Tongue (tissue), 2 donors: ENCODE measurements around the gene ITPR1. TPM values are rescaled to one million over a fixed set of nuclear protein-coding genes. Genes with fewer than 3 reads are reported as not detected.
A peak's percentile ranks its signal among the peaks of the same experiment; 100 is the strongest.
"Not testable (repeated sequence)": the region's sequence is repeated elsewhere in the genome, so short reads cannot be mapped to it uniquely, and the experiment has no call there.

Experiments used
- DNase-seq: peaks from one replicate; pipeline ENCODE4 v3.0.0-alpha.2; 2015
- total RNA-seq: library from RNA; depleted of rRNA; stranded (reverse); fragments of >200 nt; gene quantifications from one replicate; pipeline ENCODE4 v1.2.3, GENCODE V29; 2014

Gene ITPR1
- total RNA-seq, 1 donor from 2014 or later = 47.3 TPM

DNA sequence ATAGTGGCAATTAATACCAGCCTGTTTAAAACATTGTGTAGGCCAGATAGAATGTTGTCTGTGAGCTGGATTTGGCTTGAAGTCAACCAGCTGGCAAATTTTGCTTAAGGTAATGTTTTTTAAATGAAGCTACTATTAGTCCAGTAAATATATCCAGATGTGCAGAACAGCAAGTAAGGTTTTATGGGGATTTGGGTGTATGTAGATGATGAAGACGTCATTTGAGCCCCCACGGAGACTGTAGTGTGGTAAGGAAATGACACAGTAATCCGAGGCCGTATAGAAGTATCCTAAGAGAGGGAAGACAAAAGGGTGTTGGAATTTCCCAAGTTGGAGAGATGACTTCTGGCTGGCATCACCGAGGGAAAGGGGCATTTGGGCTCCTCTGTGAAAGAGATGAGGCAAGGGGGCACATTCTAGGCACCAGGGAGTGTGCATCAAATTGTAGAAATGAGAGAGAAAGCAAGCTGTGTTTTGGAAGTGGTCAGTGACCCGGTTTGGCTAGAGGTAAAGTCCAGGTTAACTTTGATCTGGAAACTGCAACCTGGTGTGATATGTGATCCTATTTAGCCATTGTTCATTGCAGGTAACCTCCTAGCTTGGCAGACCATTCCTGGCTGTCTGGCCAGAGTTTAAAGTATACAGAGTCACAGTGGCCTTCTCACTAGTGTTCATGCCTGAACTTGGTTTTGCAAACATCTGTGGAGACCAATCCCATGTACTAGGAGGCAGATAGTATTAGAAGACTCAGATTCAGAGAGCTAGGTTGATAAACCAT lies 104.2 kb downstream of the ITPR1 start:
- no peak for DNase-seq

DNA sequence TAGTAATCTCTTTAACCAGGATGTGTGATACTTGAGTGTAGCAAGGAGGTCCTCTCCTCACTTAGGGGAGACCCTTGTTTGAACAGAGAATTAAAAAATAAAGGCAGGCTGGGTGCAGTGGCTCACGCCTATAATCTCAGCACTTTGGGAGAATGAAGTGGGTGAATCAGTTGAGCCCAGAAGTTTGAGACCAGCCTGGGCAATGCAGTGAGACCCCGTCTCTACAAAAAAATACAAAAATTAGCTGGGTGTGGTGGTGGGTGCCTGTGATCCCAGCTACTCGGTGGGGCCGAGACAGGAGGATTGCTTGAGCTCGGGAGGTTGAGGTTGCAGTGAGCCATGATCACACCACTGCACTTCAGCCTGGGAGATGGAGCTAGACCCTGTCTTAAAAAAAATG lies 105.1 kb downstream of the ITPR1 start:
- DNase-seq = not testable (repeated sequence)

DNA sequence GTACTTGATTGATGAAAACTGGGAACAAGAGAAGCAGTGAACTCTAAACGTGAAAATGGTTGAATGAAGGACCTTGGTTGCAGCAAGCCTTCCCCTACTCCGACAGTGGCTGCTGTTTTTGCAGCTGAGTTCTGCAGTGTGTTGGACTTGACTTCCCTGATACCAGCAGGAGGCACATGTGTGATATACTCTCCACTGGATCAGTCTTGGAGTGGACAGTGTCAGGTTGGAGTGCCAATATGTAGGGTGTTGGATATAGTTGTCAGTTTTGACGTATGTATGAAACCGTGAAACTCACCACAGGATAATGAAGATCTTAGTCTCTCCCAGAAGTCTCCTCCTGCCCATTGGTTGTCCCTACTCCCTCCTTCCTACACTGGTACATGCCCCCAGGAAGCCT lies 106.5 kb downstream of the ITPR1 start:
- DNase-seq = no peak

- DNase-seq = no peak
Observed at GRCh38 chr3:4600493-4600892, 107.3 kb downstream of the ITPR1 start.

- DNase-seq = no peak
Observed at GRCh38 chr3:4601892-4602291, 108.7 kb downstream of the ITPR1 start.

- DNase-seq = no peak
Observed at GRCh38 chr3:4604693-4605092, 111.5 kb downstream of the ITPR1 start.

DNA sequence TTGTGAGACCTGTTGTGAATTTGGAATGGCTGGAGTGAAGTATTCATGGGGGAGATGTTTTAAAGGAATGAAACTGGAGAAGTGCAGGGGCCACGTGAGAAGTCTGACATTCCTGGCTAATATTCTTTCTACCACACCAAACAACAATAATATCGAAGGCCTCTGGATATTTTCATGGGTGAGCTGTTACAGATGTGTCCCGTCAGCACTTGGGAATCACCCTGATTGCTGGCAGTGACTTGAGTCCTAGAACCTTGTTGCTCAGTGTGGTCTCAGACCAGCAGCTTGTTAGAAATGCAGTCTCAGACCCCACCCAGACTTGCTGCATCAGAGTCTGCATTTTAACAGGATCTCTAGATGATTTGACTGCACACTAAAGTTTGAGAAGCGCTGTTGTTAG lies 113.8 kb downstream of the ITPR1 start:
- DNase-seq = peak; percentile 62

DNA sequence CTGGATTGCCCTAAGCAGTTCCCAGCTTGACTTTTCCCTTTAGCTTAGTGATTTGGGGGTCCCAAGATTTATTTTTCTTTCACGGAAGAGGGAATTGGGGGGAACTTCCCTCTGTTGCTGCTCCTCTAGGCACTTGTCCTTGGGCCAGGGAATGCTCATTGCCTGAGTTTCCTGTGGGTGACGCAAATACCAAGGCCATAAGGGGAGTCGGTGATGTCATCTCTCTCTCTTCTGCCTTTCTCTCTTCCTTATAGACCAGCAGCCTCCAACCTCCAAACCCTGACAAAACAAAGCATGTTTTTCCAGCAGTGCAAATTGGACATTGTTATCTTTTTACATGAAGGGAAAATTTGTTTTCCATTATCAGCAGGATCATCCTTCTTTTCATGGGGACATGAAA lies 120.2 kb downstream of the ITPR1 start:
- no peak for DNase-seq

GRCh38 chr3:4614070-4614469 lies 120.9 kb downstream of the ITPR1 start:
- DNase-seq = no peak

DNA sequence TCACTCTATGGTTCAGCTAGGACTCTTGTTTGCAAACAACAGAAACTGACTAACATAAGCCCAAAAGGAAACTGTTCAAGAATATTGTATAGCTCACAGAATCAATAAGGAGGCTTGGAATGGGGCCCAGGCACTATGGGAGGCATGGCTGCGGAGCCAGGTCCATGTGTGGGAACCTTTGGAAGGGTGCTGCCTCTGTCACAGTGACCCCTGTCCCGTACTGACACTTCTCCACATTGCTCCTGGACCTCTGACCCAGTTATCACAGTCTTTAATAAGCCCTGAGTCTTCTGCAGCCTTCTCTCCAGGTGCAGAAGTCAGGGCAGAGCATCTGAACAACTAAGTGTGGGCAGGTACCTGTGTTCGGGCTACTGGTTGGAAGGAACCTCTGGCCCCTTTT lies 121.8 kb downstream of the ITPR1 start:
- DNase-seq = no peak

GRCh38 chr3:4615750-4616149 lies 122.6 kb downstream of the ITPR1 start:
- peak; percentile 9 for DNase-seq

- no peak for DNase-seq
Observed at GRCh38 chr3:4623421-4623999, 130.4 kb downstream of the ITPR1 start.

DNA sequence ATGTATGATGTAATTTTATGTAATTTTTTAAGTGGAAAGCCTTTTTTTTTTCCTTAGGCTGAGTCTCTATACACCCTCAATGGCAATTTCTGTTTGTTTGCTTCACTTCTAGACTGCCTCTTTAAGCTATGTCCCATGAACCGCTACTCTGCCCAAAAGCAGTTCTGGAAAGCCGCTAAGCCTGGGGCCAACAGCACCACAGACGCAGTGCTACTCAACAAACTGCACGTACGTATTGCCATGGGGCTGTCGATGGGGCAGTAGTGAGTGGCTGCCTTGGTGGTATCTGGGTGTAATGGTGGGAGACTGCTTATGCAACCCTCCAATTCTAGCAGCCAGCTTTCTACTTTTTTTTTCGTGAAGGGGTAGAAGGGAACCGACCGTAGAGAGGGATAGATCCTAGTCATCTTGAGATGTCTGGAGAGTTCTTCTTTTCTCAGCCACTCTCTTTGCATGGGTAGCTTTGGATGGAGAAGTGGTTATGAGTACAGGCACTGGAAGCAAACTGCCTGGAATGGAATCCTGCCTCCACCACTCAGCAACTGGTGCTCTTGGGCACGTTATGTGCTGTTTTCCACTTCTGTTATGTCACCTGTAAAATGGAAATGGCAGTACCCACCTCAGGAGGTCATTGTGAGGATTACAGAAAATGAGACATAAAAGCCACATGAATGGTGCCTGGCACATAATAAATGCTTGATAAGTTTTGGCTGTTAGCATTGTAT lies 134.7 kb downstream of the ITPR1 start:
- no peak for DNase-seq

- no peak for DNase-seq
Observed at GRCh38 chr3:4629095-4630007, 136.2 kb downstream of the ITPR1 start.

GRCh38 chr3:4633078-4634004 lies 140.2 kb downstream of the ITPR1 start:
- DNase-seq = peak; percentile 75

- no peak for DNase-seq
Observed at GRCh38 chr3:4634894-4635293, 141.7 kb downstream of the ITPR1 start.

DNA sequence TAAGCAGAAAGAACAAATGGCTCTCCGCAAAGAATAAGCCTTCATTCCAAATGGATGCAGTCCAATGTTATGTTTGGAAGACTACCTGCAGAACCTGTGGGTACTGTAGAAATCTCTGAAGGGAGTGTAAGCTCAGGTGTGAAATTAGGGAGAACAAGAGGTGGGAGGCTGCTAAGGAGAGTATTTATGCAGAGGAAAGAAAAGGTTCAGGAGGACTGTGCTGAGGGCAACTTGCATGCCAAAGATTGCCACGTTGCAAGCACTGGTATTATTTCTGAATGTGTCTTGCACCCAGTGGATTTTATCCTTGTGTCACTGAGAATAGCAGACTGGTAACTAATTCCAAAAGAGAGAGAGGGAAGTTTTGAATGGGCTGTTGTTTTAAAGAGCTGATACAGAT lies 144.1 kb downstream of the ITPR1 start:
- DNase-seq = no peak

DNA sequence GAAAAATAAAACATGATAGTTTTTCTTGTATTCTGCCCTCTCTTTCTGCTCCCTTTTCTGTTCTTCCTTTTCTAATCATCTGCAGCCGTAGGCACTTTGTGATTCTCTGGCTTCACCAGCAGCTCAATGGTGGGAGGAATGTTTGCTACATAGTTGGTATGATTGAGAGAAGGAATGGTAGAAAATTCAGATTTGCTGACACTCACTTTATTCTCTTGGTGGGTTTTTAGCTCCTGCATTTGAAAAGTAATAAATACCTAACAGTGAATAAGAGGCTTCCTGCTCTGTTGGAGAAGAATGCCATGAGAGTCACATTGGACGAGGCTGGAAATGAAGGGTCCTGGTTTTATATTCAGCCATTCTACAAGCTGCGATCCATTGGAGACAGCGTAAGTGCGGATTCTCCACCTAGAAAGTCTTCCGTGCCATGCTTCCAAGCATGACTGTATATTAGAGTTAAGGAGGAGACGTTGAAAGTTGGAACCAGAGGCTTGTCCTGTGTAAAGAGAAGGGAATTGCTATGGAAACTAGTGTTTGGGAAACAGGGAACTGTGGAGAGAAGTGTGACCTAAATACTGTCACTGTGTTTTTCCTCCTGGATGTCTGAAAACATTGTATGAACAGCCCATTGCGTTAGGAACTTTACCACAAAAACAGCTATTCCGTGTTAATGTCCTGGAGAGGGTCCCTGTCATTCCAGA lies 148.9 kb downstream of the ITPR1 start:
- DNase-seq = no peak

DNA sequence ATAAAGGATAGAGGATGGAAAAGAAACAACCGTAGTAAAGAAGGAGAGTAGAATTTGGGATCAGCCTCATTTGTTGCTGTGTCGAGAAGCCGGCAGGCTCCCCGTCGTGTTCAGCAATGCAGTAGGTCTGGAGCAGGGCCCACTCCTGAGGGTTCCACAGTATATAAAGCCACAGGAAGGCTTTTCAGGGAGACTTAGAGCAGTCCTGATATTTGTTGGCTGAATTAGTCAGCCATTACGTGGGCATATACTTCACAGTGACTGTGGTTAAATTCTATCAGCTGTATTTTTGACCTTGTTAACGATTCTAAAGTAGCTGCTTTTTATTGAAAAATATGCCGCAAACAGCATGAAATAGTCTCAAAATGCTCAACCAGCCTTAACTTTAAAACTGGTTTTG lies 149.5 kb downstream of the ITPR1 start:
- DNase-seq = no peak

GRCh38 chr3:4643904-4644547 lies 150.9 kb downstream of the ITPR1 start:
- DNase-seq = no peak
